CD4-positive, alpha-beta T cell treated with Interleukin-17A for 4 hours (primary cell): Measurements from ENCODE around the gene CNGA2.

Source experiments
- DNase-seq: peaks from one replicate; pipeline ENCODE4 v3.0.0-alpha.2; 2020; ENCODE audit warnings: mixed read lengths

CNGA2 gene

GRCh38 chrX:151712253-151712652 is 22.3 kb upstream of the CNGA2 start:
- DNase-seq = no peak

DNA sequence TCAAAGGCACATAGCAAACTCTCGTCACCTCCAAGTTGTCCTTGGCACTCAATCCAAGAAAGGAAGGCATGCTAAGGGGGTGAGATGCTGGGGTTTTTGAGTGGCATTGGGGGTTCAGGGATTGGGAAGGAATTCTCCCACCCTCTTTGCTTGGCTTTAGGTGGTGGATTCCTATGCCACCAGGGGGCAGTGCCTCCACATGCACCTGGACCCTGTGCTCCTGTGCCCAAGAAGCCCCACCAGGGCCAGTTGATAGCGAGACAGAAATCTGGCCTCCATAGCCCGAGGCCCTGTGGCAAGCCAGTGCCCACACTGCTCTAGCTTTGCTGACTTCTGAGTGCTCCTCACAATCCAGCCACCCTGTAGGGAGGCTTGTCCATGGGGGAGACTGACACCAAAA is 20.7 kb upstream of the CNGA2 start:
- DNase-seq = no peak

- DNase-seq = no peak
Observed at GRCh38 chrX:151714362-151714761, 20.2 kb upstream of the CNGA2 start.

- DNase-seq = no peak
Observed at GRCh38 chrX:151715752-151716151, 18.8 kb upstream of the CNGA2 start, which contains the start of gene FATE1. Gene FATE1 (plus strand): TSS chrX:151716035. CDS start chrX:151716120, 85 bp downstream.

GRCh38 chrX:151722241-151722846 is 12.2 kb upstream of the CNGA2 start:
- DNase-seq = no peak

DNA sequence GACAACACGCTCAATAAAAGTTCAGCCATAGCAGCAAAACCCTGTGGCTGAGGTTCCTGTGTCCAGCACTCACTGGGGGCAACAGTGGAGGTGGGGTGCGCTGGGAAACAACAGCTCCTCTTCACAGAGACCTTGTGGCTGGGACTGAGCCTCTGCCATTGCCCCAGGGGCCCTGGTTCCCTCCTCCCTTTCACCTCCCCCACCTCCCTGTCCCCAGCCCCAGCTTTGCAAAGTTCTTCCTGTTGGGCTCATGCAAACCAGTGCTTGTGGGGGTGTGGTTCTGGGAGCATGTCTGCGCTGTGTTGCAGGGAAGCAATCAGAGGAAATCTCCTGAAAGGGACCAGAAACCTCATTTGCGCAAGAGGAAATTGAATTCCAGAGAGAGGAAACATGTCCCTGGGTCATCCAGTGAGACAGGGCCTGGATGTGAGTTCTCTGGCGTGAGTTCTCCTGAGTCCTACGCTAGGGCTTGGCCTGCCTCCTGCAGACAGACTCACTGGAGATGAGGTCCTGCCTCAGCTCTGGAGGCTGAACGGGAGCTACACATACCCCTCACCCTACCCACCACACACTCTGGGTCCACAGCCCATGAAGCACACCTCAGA is 11.3 kb upstream of the CNGA2 start:
- no peak for DNase-seq

DNA sequence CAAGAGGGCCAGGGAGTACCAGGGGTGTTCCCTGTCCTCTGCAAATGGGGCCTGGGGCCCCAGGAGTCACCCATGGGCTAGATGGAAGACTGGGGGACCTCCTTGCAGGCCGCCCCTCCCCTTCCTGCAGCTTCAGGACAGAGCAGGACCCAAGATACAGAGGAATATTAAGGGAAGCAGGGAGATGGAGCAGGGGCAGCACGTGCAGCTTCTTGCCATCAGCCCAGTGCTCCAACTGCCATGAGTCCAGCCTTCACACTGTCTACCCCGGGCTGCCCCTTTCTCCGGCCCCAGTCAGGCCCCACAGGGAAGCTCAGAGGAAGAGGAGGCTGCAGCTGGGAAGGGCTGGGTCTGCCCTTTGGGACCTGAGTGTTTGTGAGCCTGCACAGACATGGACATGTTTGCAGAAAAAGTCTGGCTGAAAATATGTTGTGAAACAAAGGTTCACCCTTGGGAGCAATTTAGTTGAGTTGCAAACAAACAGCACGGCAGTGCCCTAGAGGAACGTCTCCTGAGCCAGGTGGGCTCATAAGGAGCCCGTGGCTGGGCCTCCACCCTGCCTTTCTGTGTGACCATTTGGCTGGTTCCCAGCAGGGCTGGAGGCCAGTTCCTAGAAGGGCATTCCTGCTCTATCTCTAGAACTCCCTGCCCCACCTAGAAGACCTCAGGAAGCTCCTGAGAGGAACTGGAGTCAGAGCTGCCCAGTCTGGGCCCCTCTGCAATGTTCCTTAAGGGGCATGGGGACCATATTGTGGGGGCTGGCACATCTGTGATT is 9.8 kb upstream of the CNGA2 start:
- DNase-seq = no peak

GRCh38 chrX:151725338-151725614 is 9.3 kb upstream of the CNGA2 start:
- DNase-seq = no peak

GRCh38 chrX:151726751-151727150 is 7.8 kb upstream of the CNGA2 start:
- no peak for DNase-seq

GRCh38 chrX:151727346-151727745 is 7.2 kb upstream of the CNGA2 start:
- no peak for DNase-seq

GRCh38 chrX:151729056-151729725 is 5.4 kb upstream of the CNGA2 start:
- DNase-seq = no peak

DNA sequence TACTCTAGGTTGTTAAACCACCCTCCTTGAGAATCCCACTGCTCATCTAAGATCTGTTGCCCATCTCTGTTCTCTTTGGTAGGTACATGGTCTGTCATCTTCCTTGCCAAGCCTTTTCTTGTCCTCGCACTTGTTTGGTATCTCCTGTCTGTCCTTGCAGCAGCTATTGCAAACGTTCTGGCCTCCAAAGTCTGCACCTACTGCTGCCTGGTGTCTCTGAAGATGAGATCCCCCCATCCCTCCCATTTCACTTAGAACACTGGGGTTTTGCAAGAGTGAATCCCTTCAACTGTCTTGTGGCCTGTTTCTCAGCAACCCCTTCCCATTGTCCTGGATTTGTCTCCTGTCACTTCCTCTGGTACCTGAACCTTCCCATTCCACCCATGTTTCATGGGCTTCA is 673 bp downstream of the CNGA2 start:
- DNase-seq = no peak

DNA sequence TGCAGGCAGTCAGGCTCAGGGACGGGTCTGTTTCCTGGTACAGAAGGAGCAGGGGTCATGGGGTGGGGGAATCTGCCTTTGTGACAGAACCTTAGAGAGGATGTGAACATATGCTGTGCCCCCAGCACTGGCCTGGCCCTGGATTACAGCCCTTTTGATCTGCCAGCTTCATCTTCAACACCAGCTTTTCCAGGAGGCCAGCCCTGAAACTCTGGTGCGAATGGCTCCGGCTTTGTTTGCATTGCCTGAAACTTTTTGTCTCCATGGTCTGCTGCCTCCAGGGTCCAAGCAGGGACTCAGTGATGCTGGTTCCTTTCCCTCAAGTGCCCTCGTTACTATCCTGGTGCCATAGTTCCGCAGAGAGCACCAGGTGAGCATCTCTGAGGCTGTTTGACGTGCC is 2.1 kb downstream of the CNGA2 start:
- no peak for DNase-seq

DNA sequence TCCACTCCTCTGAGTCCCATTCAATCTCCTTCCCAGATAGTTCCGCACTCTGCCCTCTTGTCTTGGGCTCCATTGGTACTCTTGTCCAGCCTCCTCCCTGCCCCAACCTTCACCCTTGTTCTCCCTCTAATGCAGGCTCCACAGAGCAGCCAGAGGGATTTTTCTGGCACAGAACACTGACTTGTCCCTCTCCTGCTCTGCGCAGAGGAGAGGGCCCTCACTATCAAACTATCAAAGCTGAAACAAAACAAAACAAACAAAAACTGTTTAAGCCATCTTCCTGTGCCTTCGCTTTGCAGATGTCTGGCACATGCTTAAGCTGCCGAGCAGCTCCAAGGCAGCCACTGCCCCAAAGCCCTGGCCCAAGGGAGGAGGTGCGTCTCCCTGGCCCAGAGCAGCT is 2.9 kb downstream of the CNGA2 start:
- no peak for DNase-seq

DNA sequence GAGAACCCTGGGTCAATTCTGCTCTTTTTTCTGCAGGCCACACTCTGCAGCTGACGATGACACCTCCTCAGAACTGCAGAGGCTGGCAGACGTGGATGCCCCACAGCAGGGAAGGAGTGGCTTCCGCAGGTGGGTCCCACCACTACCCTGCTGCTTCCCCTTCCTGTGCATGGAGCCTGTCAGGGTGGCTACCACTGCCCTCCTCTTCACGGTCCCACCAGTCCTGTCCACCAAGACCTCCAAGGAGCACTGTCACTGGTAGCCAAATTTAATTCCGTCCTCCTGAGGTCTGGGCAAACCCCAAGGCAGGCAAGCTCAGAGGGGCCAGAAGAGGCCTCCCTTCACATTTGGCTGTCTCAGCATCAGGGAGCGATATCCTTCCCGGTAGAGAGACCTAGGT is 4.2 kb downstream of the CNGA2 start:
- no peak for DNase-seq

- DNase-seq = no peak
Observed at GRCh38 chrX:151741606-151742005, 7.1 kb downstream of the CNGA2 start.

GRCh38 chrX:151742311-151742710 is 7.8 kb downstream of the CNGA2 start:
- no peak for DNase-seq

DNA sequence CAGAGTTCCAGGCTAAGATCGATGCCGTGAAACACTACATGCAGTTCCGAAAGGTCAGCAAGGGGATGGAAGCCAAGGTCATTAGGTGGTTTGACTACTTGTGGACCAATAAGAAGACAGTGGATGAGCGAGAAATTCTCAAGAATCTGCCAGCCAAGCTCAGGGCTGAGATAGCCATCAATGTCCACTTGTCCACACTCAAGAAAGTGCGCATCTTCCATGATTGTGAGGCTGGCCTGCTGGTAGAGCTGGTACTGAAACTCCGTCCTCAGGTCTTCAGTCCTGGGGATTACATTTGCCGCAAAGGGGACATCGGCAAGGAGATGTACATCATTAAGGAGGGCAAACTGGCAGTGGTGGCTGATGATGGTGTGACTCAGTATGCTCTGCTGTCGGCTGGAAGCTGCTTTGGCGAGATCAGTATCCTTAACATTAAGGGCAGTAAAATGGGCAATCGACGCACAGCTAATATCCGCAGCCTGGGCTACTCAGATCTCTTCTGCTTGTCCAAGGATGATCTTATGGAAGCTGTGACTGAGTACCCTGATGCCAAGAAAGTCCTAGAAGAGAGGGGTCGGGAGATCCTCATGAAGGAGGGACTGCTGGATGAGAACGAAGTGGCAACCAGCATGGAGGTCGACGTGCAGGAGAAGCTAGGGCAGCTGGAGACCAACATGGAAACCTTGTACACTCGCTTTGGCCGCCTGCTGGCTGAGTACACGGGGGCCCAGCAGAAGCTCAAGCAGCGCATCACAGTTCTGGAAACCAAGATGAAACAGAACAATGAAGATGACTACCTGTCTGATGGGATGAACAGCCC is 9.3 kb downstream of the CNGA2 start:
- DNase-seq = no peak

DNA sequence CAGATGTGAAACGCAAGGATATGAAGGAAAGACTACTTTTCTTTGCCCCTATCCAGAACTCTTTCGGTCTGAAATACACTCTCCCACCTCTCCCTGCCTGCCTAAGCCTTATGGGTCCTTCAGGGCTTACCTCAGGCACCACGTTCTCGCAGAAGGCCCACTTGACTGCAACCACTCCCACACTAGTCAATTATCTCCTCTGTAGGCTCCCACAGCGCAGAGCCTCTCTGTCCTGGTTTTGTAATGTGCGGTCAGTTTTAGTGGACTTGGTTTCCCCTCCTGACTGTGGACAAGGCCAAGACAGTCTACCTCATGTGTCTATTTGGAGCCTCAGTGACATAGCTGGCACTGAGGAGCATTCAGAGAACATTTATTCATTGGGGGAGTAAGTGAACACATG is 11.1 kb downstream of the CNGA2 start:
- no peak for DNase-seq

DNA sequence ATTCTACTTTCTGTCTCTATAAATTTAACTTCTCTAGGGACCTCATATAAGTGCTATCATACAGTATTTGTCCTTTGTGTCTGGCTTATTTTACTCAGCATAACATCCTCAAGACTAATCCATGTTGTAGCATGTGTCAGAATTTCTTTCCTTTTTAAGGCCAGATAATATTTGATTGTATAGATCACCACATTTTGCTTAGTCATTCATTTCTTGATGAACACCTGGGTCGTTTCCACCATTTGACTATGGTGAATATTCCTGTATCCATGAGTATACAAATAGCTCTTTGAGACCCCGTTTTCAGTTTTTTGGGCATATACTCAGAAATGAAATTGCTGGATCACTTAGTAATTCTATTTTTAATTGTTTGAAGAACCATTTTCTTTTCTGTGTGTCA is 12.0 kb downstream of the CNGA2 start:
- no peak for DNase-seq

GRCh38 chrX:151750511-151750910 is 16.0 kb downstream of the CNGA2 start:
- DNase-seq = no peak

- no peak for DNase-seq
Observed at GRCh38 chrX:151752847-151753246, 18.3 kb downstream of the CNGA2 start.
